Tongue (tissue), 2 donors: ENCODE results near the gene CBFB. TPM values are rescaled to one million over a fixed set of nuclear protein-coding genes. Genes with fewer than 3 reads are reported as not detected.
A peak's percentile ranks its signal among the peaks of the same experiment; 100 is the strongest.
"Not testable (repeated sequence)": the region's sequence is repeated elsewhere in the genome, so short reads cannot be mapped to it uniquely, and the experiment has no call there.

ENCODE experiments used
- DNase-seq: peaks from one replicate; pipeline ENCODE4 v3.0.0-alpha.2; 2015
- total RNA-seq: library from RNA; depleted of rRNA; stranded (reverse); fragments of >200 nt; gene quantifications from one replicate; pipeline ENCODE4 v1.2.3, GENCODE V29; 2014

CBFB gene
- total RNA-seq, 1 donor from 2014 or later = 52.6 TPM

- not testable (repeated sequence) for DNase-seq
These were observed 12.6 kb downstream of the CBFB start for GRCh38 chr16:67041520-67041919.

GRCh38 chr16:67043420-67043819 lies 14.5 kb downstream of the CBFB start:
- DNase-seq = no peak

GRCh38 chr16:67050796-67051195 lies 21.8 kb downstream of the CBFB start:
- no peak for DNase-seq

GRCh38 chr16:67052399-67052798 lies 23.4 kb downstream of the CBFB start:
- DNase-seq = no peak

- no peak for DNase-seq
These were observed 24.9 kb downstream of the CBFB start for GRCh38 chr16:67053767-67054334.

- no peak for DNase-seq
These were observed 26.0 kb downstream of the CBFB start for GRCh38 chr16:67054901-67055300.

- peak; percentile 31 for DNase-seq
These were observed 27.0 kb downstream of the CBFB start for GRCh38 chr16:67055712-67056487.

GRCh38 chr16:67063008-67063407 lies 34.1 kb downstream of the CBFB start:
- no peak for DNase-seq

GRCh38 chr16:67068212-67068753 lies 39.3 kb downstream of the CBFB start:
- no peak for DNase-seq

GRCh38 chr16:67071476-67072048 lies 42.6 kb downstream of the CBFB start:
- DNase-seq = no peak

GRCh38 chr16:67075331-67075730 lies 46.4 kb downstream of the CBFB start:
- no peak for DNase-seq

- no peak for DNase-seq
These were observed 48.9 kb downstream of the CBFB start for GRCh38 chr16:67077871-67078270.

- no peak for DNase-seq
These were observed 53.2 kb downstream of the CBFB start for GRCh38 chr16:67082100-67082499.

- no peak for DNase-seq
These were observed 53.9 kb downstream of the CBFB start for GRCh38 chr16:67082891-67083290.

GRCh38 chr16:67084345-67085028 lies 55.5 kb downstream of the CBFB start:
- DNase-seq = no peak

- peak; percentile 29 for DNase-seq
These were observed 57.9 kb downstream of the CBFB start for GRCh38 chr16:67086822-67087221.

GRCh38 chr16:67087291-67087690 lies 58.3 kb downstream of the CBFB start:
- no peak for DNase-seq

GRCh38 chr16:67087803-67088202 lies 58.9 kb downstream of the CBFB start:
- DNase-seq = peak; percentile 27

GRCh38 chr16:67088551-67088950 lies 59.6 kb downstream of the CBFB start:
- DNase-seq = peak; percentile 20

- no peak for DNase-seq
These were observed 60.2 kb downstream of the CBFB start for GRCh38 chr16:67089101-67089500.

- DNase-seq = no peak
These were observed 63.1 kb downstream of the CBFB start for GRCh38 chr16:67091906-67092566.

- no peak for DNase-seq
These were observed 64.3 kb downstream of the CBFB start for GRCh38 chr16:67093098-67093726.
